Mononuclear cell (primary cell): ENCODE measurements around the gene ITSN1. TPM values are rescaled to one million over a fixed set of nuclear protein-coding genes. Genes with fewer than 3 reads are reported as not detected.

ENCODE experiments used
- H3K27me3 ChIP-seq: 2 replicates; pipeline ENCODE4 v1.6.0; 2011; ENCODE audit warnings: low read length, control low read depth; ENCODE audit not compliant: insufficient read depth
- H3K4me1 ChIP-seq: 2 replicates; pipeline ENCODE4 v1.5.1; 2011; ENCODE audit warnings: mild to moderate bottlenecking, low read length, control low read depth; ENCODE audit not compliant: insufficient read depth
- H3K4me3 ChIP-seq: 2 replicates; pipeline ENCODE4 v1.5.1; 2011; ENCODE audit warnings: mild to moderate bottlenecking, low read length, moderate library complexity
- H3K9me3 ChIP-seq: 2 replicates; pipeline ENCODE4 v1.5.1; 2011; ENCODE audit warnings: low read depth, mild to moderate bottlenecking, control low read depth, low read length
- total RNA-seq: library from RNA; depleted of rRNA; stranded (reverse); fragments of >200 nt; gene quantifications from one replicate; pipeline ENCODE4 v1.2.3, GENCODE V29; 2012

Gene ITSN1
- total RNA-seq, 1 donor = 2.1 TPM

- no peaks in the 10 kb centered on the region for H3K9me3 ChIP-seq
- H3K4me3 ChIP-seq = no peak overlapping the region
- peaks cover 3% of the 10 kb centered on the region for H3K27me3 ChIP-seq
- no peaks in the 10 kb centered on the region for H3K4me1 ChIP-seq
Measured at GRCh38 chr21:33684923-33685560, 42.7 kb downstream of the ITSN1 start.

GRCh38 chr21:33685613-33686197, 43.4 kb downstream of the ITSN1 start:
- Histone ChIP-seq H3K27me3 (peaks cover 3% of the 10 kb centered on the region), H3K4me3 (no peak overlapping the region), H3K4me1 (no peaks in the 10 kb centered on the region), H3K9me3 (no peaks in the 10 kb centered on the region)

- Histone ChIP-seq H3K4me1 (no peaks in the 10 kb centered on the region), H3K4me3 (no peak overlapping the region), H3K9me3 (no peaks in the 10 kb centered on the region), H3K27me3 (peaks cover 3% of the 10 kb centered on the region)
Measured at GRCh38 chr21:33686386-33686785, 44.1 kb downstream of the ITSN1 start.

- Histone ChIP-seq H3K27me3 (peaks cover 3% of the 10 kb centered on the region), H3K4me1 (no peaks in the 10 kb centered on the region), H3K9me3 (no peaks in the 10 kb centered on the region), H3K4me3 (no peak overlapping the region)
Measured at GRCh38 chr21:33687634-33688033, 45.3 kb downstream of the ITSN1 start.

GRCh38 chr21:33688353-33688752, 46.1 kb downstream of the ITSN1 start:
- peaks cover 3% of the 10 kb centered on the region for H3K27me3 ChIP-seq
- no peaks in the 10 kb centered on the region for H3K9me3 ChIP-seq
- H3K4me3 ChIP-seq = no peak overlapping the region
- H3K4me1 ChIP-seq = no peaks in the 10 kb centered on the region

- no peaks in the 10 kb centered on the region for H3K9me3 ChIP-seq
- H3K27me3 ChIP-seq = no peaks in the 10 kb centered on the region
- H3K4me3 ChIP-seq = no peak overlapping the region
- no peaks in the 10 kb centered on the region for H3K4me1 ChIP-seq
Measured at GRCh38 chr21:33690874-33691273, 48.6 kb downstream of the ITSN1 start.

GRCh38 chr21:33691945-33692603, 49.8 kb downstream of the ITSN1 start:
- no peak overlapping the region for H3K4me3 ChIP-seq
- no peaks in the 10 kb centered on the region for H3K27me3 ChIP-seq
- no peaks in the 10 kb centered on the region for H3K9me3 ChIP-seq
- no peaks in the 10 kb centered on the region for H3K4me1 ChIP-seq

- no peaks in the 10 kb centered on the region for H3K27me3 ChIP-seq
- H3K9me3 ChIP-seq = no peaks in the 10 kb centered on the region
- no peaks in the 10 kb centered on the region for H3K4me1 ChIP-seq
- no peak overlapping the region for H3K4me3 ChIP-seq
Measured at GRCh38 chr21:33695813-33696212, 53.5 kb downstream of the ITSN1 start.

GRCh38 chr21:33696465-33696864, 54.2 kb downstream of the ITSN1 start:
- no peak overlapping the region for H3K4me3 ChIP-seq
- no peaks in the 10 kb centered on the region for H3K4me1 ChIP-seq
- no peaks in the 10 kb centered on the region for H3K9me3 ChIP-seq
- no peaks in the 10 kb centered on the region for H3K27me3 ChIP-seq

GRCh38 chr21:33698087-33698860, 56.0 kb downstream of the ITSN1 start:
- no peaks in the 10 kb centered on the region for H3K9me3 ChIP-seq
- no peaks in the 10 kb centered on the region for H3K27me3 ChIP-seq
- no peaks in the 10 kb centered on the region for H3K4me1 ChIP-seq
- H3K4me3 ChIP-seq = no peak overlapping the region

GRCh38 chr21:33699277-33699676, 57.0 kb downstream of the ITSN1 start:
- H3K4me3 ChIP-seq = no peak overlapping the region
- no peaks in the 10 kb centered on the region for H3K9me3 ChIP-seq
- no peaks in the 10 kb centered on the region for H3K4me1 ChIP-seq
- H3K27me3 ChIP-seq = no peaks in the 10 kb centered on the region

- no peaks in the 10 kb centered on the region for H3K4me1 ChIP-seq
- H3K9me3 ChIP-seq = no peaks in the 10 kb centered on the region
- H3K27me3 ChIP-seq = no peaks in the 10 kb centered on the region
- H3K4me3 ChIP-seq = no peak overlapping the region
Measured at GRCh38 chr21:33700491-33700890, 58.2 kb downstream of the ITSN1 start.

- H3K4me3 ChIP-seq = no peak overlapping the region
- H3K9me3 ChIP-seq = no peaks in the 10 kb centered on the region
- H3K4me1 ChIP-seq = no peaks in the 10 kb centered on the region
- H3K27me3 ChIP-seq = no peaks in the 10 kb centered on the region
Measured at GRCh38 chr21:33703750-33704606, 61.7 kb downstream of the ITSN1 start.

- Histone ChIP-seq H3K4me1 (no peaks in the 10 kb centered on the region), H3K9me3 (no peaks in the 10 kb centered on the region), H3K4me3 (no peak overlapping the region), H3K27me3 (no peaks in the 10 kb centered on the region)
Measured at GRCh38 chr21:33707846-33708245, 65.5 kb downstream of the ITSN1 start.
